HG03175 (cell line): ENCODE measurements around the gene CNTROB.

Experiments
- ATAC-seq: cut with Tn5 transposase; IDR thresholded peaks from one replicate; pipeline ENCODE4 v1.9.1; 2021; ENCODE audit warnings: mild to moderate bottlenecking, moderate library complexity; ENCODE audit not compliant: unreplicated experiment

The CNTROB gene

GRCh38 chr17:7931709-7932482 is at the start of gene CNTROB, which contains the start of gene TRAPPC1:
CNTROB (plus strand) TSS chr17:7932206; CDS start chr17:7933080, 874 bp downstream.
TRAPPC1 (minus strand) TSS chr17:7931946; CDS start chr17:7931829, 117 bp downstream.
- peak; percentile 94 for ATAC-seq

GRCh38 chr17:7882629-7883028 is 49.4 kb upstream of the CNTROB start:
- ATAC-seq = no peak

- no peak for ATAC-seq
Measured at GRCh38 chr17:7883781-7884386, 48.1 kb upstream of the CNTROB start.

- no peak for ATAC-seq
Measured at GRCh38 chr17:7884581-7885366, 47.2 kb upstream of the CNTROB start.

GRCh38 chr17:7885367-7886226 is 46.4 kb upstream of the CNTROB start:
- no peak for ATAC-seq

- ATAC-seq = no peak
Measured at GRCh38 chr17:7886227-7887037, 45.6 kb upstream of the CNTROB start.

- ATAC-seq = no peak
Measured at GRCh38 chr17:7887038-7887481, 44.9 kb upstream of the CNTROB start.

- ATAC-seq = peak; percentile 48
Measured at GRCh38 chr17:7887482-7888183, 44.4 kb upstream of the CNTROB start.

GRCh38 chr17:7888184-7888920 is 43.7 kb upstream of the CNTROB start, which contains the start of gene CHD3:
CHD3 (plus strand) TSS chr17:7888789; CDS start chr17:7889001, 212 bp downstream.
- no peak for ATAC-seq

- ATAC-seq = no peak
Measured at GRCh38 chr17:7889166-7889955, 42.6 kb upstream of the CNTROB start.

- ATAC-seq = no peak
Measured at GRCh38 chr17:7893187-7893880, 38.7 kb upstream of the CNTROB start.

- ATAC-seq = no peak
Measured at GRCh38 chr17:7894226-7894625, 37.8 kb upstream of the CNTROB start.

- ATAC-seq = no peak
Measured at GRCh38 chr17:7894866-7895265, 37.1 kb upstream of the CNTROB start.

GRCh38 chr17:7897090-7897489 is 34.9 kb upstream of the CNTROB start:
- ATAC-seq = no peak

- ATAC-seq = no peak
Measured at GRCh38 chr17:7897773-7898172, 34.2 kb upstream of the CNTROB start.

- ATAC-seq = no peak
Measured at GRCh38 chr17:7903154-7904103, 28.6 kb upstream of the CNTROB start.
